Activated effector memory CD4-positive, alpha-beta T cell treated with anti-CD3 and anti-CD28 coated beads, Interleukin-2, amount 50 U/mL, for 16 hours (primary cell): Measurements from ENCODE around the gene MCFD2.

Experiments used
- DNase-seq: peaks from one replicate; pipeline ENCODE4 v3.0.0-alpha.2; 2020

MCFD2 gene

GRCh38 chr2:46915281-46915810 lies at the start of gene MCFD2:
MCFD2 (minus strand) TSS chr2:46915806; CDS start chr2:46909171, 6,635 bp downstream.
- DNase-seq = peak; percentile 67

- DNase-seq = no peak
Measured at GRCh38 chr2:46964835-46965560, 49.4 kb upstream of the MCFD2 start.

DNA sequence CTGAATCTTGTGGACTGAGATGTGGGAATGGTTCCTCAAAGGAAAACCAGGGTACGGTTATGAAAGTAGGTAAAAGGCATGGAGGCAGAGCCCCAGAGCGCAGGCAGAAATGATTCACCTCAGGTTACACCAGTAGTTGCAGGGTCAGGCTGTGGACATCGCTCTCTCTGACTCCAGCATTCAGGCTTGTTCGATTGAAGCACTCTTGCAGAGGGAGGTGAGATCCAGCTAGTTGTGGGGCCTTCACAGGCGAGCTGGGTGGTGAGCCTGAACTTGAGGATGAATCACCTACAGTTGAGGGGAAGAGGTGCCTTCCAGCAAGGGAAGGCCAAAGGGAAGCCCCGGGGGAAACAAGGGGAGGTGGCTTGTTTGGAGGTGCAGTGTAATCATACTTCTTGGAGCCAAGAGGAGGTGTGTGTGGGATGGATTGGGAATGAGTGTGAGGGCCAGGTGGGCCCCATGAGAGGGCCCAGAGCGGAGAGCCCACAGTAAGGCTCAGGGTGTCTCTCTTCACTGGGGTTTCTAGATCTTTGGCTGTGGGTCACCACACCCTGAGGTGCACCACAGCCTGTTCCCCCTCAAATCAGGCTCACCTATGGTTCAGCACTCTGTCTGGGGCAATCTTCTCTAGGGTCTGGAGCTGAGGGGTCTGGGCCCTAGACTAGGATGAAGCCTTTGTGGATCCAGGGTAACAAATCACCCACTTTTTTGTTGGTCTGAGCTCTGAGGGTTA lies 48.5 kb upstream of the MCFD2 start:
- DNase-seq = no peak

DNA sequence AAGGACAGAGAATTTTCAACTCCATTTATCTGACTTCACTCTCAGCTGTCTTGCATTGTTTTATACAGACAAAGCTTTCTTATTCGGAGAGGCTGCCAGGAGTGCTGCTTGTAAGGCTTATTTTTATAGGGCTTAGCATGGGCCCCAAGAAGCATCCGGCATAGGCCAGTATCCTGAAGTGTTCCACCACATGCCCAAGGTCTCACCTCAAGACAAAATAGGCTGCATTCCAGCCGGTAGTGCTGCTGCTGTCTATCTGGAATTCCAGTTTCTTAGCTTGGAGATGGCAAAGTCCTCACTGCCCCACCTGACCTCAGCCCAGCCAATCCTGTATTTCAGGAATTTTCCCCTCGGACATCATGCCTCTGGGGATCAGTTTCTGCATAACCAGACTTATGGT lies 47.6 kb upstream of the MCFD2 start:
- no peak for DNase-seq

GRCh38 chr2:46962751-46963150 lies 47.1 kb upstream of the MCFD2 start:
- no peak for DNase-seq

GRCh38 chr2:46960618-46961017 lies 45.0 kb upstream of the MCFD2 start:
- DNase-seq = no peak

- no peak for DNase-seq
Measured at GRCh38 chr2:46958431-46959017, 42.9 kb upstream of the MCFD2 start.

- no peak for DNase-seq
Measured at GRCh38 chr2:46956981-46957531, 41.5 kb upstream of the MCFD2 start.

GRCh38 chr2:46955764-46956163 lies 40.2 kb upstream of the MCFD2 start:
- no peak for DNase-seq

DNA sequence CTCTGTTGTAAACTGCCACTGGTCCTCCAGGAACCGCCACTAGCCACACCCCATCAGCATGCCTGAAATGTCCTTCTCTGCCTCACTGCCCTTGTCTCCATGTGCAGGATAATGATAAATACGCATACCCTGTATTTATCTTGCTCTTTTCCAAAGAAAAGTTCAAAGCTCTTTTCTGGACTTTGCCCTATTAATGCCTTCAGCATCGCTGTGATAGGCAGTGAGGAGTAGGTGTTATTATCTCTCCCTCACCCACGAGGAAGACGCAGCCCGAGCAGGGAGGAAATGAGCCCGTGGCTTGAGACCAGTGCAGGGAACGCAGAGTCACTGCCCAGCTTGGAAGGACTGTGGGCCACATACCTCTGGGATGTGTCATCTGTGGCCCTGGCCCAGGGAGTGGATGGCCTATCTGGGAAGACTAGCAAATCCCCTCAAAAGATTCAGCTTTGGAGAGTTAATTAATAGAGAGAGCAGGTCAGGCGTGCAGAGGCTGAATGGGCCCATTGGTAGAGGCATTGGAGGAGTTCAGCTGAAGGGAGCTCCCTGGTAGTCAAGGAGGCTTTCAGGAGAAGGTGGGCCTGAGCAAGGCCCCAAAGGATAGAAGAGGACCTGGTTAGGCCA lies 39.5 kb upstream of the MCFD2 start:
- no peak for DNase-seq

GRCh38 chr2:46952171-46952570 lies 36.6 kb upstream of the MCFD2 start:
- DNase-seq = no peak

DNA sequence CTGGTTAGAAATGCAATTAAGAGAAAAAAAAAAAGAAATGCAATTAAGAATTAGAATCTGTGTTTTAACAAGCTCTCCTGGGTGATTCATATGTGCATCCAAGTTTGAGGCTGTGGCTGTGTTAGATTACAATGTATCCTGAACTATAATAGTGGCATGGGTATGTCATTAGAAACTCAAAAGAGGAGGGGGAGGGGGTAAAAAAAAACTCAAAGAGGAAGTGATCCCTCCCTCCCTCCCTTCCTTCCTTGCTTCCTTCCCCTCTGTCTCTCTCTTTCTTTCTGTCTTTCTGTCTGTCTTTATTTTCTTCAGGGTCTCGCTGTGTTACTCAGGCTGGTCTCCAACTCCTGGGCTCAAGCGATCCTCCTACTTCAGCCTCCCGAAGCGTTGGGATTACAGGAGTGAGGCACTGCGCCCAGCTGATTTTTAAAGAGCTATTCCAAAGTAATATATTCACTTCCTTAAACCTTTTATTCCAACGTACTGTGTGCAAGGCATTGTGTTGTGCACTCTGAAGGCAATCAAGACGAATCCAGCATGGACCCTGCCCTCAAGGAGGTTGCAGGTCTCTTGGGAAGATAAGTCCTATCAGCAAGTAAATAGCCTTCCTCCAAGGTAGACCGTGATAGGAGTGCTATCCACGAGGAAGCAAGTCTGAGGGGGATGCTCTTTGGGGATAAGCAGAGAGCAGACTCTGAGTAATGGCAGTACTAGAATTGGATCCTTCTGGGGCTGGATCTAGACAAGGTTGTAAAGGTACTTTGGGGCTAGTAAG lies 35.9 kb upstream of the MCFD2 start:
- DNase-seq = no peak

GRCh38 chr2:46950314-46950713 lies 34.7 kb upstream of the MCFD2 start:
- DNase-seq = no peak

- no peak for DNase-seq
Measured at GRCh38 chr2:46947841-46948240, 32.2 kb upstream of the MCFD2 start.

- no peak for DNase-seq
Measured at GRCh38 chr2:46945671-46946070, 30.1 kb upstream of the MCFD2 start.

DNA sequence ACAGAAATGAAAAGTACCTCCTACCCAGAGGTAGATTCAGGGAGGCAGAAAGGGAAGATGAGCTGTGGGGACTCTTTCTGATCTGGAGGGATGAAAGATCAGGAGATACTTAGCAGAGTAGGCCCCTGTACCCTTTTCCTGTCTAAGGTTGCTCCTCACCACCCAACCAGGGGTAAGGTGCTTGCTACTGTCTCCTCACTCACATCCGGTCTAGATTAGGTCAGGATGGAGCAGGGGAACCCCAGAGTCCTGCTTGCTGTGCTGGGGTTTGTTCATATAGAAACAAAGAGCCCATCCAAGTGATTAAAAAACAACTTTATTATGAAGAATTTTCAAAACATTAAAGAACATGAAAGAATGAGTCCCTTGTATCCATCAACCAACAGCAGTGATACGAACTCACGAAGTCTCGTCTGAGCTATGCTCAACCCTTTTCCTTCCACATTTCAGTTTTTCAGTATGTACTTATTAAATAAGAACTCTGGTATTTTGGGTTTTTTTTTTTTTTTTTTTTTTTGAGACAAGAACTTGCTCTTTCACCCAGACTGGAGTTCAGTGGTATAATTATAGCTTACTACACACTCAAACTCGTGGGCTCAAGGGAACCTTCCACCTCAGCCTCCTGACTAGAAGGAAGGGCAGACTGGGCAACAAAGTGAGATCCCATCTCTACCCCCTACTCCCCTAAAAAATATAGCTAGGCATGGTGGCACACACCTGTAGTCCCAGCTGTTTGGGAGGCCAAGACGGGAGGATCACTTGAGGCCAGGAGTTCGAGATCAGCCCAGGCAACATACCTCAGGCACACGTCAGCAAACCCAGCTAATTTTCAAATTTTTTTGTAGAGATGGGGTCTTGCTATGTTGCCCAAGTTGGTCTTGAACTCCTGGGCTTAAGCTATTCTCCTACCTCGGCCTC lies 28.5 kb upstream of the MCFD2 start:
- DNase-seq = peak; percentile 87

GRCh38 chr2:46942891-46943626 lies 27.5 kb upstream of the MCFD2 start:
- DNase-seq = no peak

DNA sequence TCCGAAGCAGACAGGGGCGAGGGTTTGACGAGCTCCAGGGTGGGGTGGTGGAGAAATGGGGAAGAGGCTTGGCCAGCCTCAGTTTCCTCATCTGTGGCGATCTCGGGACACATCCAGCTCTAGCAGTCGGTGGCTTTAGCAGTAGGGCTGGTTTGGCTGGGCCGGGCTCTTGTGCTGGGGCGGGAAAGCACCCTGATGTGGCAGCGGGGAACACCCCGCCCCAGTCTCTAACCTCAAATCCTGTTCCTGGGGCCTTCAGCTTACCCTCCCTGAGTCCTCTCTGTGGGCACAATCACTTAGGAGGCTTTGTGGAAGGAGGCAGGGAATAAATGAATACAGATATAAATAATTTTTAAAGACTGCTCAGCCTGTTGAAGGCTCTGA lies 26.5 kb upstream of the MCFD2 start:
- DNase-seq = peak; percentile 91

- DNase-seq = no peak
Measured at GRCh38 chr2:46939626-46940359, 24.2 kb upstream of the MCFD2 start.

- no peak for DNase-seq
Measured at GRCh38 chr2:46937471-46937901, 21.9 kb upstream of the MCFD2 start.
